ENCODE data around the gene FFAR2.

The FFAR2 gene

DNA sequence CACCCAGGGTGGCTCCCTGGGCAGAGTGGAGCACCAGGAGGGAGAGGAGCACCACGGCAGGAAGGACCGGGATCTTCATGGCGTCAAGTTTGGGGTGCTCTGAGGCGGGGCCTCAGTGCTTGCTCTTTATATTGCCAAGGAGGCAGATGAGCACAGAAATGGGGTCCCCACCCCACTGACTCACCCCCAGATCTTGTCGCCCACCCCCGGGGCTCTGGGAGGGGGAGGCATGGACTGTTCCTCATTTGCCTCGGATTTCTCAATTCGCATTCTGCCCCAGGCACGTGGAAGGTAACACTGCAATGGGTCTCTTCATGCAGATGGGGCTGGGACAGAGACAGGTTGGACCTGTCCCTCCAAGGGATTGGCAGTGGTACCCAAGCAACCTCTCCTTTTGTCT is 42.3 kb downstream of the FFAR2 start, which contains the start of gene KRTDAP:
Gene KRTDAP (minus strand): TSS at position 101 of the 400 bp plus-strand sequence. CDS start 22 bp downstream, at position 79.
- FAIRE-seq, result no peak

DNA sequence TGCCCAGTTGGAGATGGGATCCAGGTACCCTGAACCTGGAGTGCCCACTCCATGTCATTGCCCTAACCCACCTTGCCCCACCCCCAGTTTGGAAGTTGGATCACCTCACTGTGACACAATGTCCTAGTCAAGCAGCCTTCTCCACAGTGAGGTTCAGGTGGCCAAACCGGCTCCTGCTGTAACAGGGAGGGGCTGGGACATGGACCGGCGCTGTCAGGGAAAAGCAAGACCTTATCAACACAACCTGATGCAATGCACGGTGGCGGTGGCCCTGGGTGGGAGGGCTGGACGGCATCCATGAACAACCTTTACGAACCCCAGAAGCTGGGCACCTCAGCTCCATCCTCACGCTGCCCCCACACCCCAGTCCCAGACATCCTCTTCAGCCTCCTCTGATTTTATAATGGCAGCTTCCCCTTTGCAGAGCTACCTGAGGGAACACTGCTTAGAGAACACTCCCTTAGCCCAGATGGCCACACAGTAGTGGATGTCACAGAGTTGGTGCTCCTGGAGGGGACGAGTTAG is 43.8 kb downstream of the FFAR2 start:
- no peak for FAIRE-seq

DNA sequence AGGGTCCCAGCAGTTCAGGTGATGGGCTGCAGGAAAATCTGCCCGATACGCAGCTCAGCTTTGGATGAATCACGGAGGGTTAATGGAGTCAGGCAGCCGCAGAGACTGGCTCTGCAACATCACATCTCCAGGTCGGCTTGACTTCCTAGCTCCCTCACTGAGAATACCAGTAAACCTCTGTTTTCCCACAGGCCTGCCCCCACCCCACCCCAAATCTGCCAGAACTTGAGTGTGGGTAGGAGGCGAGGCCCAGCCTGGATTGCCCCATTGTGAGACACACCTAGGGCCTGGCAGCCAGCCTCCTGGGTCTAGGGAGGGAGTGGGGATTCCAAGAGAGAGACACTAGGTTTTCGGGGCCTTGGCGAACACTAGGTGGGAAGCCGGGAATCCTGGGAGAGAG is 45.9 kb downstream of the FFAR2 start:
- FAIRE-seq, result no peak

DNA sequence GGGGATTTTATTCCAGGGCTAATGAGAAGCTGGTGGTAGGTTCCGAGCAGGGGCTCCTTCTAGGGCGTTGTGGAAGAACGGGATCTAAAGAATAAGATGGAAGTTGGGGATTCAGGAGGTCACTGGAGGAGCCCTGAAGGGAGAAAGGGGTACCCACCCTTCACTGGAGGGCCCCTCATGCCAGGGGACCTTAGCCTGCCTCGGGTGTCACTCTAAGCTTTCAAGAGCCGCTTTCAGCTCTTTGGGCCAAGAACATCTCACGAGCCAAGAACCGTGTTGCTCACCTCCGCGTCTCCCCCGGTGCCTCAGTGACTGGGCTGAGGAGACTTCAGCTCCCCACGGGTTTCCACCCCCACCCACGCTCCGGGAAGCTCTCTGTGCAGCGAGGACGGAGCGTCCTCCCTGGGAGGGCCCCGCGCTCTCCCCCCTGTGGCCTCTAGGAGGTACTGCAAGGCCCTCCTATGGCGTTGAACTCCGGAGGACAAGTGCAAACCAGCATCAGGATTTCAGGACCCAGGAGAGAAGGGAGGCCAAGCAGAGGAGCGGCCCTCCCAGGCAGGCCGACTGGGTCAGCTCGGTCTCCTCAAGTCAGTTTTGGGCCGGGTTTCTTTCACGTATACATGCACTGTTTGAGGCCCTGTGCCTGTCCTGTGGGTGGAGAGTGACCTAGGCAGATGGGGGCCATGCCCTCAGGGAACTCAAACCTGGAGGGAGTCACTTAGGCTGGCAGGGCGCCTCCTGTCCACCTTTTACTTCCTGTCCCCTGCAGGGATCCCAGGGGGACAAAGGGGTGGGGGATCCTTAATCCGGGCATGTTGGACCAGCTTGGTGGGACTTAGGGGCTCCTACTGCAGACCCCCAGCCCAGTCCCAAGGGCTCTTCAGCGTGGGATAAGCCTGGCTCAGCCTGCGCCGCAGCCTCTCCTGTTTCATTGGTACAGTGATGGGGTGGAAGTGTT is 47.3 kb downstream of the FFAR2 start:
- FAIRE-seq, result no peak

DNA sequence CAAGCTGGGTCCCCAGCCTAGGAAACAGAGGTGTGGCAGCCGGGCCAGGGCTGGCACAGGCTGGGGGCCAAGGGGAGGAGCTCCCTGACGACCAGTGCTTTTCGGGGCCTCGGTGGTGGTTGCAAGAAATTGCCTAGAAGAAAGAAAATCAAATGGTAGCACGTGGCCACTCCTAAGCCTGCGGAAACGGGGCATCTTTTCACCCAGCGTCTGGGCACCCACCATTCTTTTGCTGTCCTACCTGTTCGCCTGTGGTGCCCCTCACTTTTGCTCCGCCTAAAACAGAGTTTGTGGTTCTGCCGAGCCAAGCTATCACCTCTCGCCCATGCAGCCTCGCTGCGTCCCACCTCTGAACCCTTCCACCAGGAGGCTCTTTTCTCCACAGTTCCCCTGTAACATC is 49.3 kb downstream of the FFAR2 start:
- FAIRE-seq, result no peak

DNA sequence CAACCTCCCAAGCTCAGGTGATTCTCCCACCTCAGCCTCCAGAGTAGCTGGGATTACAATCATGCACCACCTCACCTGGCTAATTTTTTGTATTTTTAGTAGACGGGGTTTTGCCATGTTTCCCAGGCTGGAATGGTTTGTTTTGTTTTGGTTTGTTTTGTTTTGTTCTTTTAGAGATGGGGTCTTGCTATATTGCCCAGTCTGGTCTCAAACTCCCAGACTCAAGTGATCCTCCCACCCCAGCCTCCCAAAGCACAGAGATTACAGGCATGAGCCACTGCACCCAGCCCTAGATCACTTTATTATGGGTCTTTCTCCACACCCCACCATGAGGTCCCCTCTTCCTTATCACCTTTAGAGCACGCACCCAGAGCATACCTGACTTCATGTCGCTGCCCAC is 50.2 kb downstream of the FFAR2 start:
- no peak for FAIRE-seq

DNA sequence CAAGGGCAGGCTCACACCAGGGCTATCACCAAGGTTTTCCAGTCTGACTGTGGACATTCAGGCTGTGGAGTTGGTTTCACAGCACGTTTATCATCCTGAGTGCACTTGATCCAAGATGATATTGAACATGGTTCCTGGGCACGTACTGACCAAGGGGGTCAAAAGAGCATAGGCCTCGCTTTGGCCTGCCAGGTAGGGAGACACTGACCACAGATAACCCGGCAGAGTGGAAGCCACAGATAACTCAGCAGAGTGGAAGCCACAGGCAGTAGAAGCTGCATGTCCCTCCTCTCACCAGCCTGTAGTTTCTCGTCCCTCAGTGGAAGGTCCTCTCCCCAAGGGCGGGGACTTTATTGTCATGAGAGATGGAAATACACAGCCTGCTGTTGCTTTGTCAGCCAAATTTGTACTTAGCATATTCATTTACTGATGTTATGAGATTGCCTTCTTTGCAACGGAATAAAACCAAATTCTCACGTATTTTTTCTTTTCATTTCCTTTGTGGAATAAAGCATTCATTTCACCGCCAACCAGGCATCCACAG is 51.0 kb downstream of the FFAR2 start:
- no peak for FAIRE-seq

DNA sequence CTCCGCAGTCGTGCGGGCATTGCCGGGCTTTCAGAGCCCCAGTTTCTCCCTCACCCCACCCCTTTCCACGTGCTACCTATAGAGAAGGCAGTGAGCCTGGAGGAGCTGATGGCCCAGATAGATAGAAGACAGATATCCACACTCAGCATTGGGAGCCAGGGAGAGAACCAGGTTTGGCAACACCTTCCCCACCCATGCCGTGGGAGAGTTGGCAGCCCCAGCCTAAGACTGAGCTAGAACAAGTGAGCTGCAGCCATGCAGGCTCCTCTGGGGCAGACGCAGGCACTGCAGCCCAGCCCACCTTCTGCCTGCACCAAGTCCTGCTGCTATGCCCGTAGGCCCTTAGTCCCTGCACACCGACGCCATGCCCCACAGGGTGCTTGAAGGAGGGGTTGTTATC is 52.6 kb downstream of the FFAR2 start:
- FAIRE-seq, result no peak
